ENCODE results near the gene CHMP4B.

DNA sequence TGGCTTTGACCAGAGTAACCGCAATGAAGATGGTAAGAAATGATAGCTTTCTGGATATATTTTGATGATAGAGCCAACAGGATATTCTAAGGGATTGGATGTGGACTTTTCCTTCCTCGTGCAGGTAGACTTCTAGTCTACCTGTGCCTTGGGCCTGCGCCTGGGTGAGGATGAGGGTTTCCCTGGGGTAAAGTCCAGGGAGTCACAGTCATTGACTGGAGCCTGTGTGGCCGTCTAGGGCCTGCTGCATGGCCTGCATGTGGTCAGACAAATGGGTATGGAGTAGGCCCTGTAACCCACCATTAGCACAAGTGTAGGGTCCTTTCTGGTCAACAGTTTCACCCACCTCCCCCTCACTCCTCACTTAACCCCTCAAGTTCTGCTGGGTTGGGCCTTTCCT, 12.7 kb upstream of the CHMP4B start:
- TF ChIP-seq GATA2 (IDR thresholded peaks at IDR 0.05; ENCODE audit: low read depth, low read length) (no peak), GATA3 (IDR thresholded peaks at IDR 0.05; ENCODE audit: low read depth, low read length) (no peak)
